Tibial nerve (tissue), 4 donors: Measurements from ENCODE around the gene ARL8B.

Experiments
- CTCF ChIP-seq, 5 experiments: fragments of 200-600 bp in 3 of 5; fragments of 450-650 bp in 2 of 5; sonication (generic) in 3 of 5; IDR thresholded peaks; one replicate each; pipeline ENCODE4 v1.5.1; 2016 to 2019; ENCODE audit warnings: antibody characterized with exemption in 5 of 5, mild to moderate bottlenecking in 3 of 5, moderate library complexity in 2 of 5
- EP300 ChIP-seq, 2 donors: sonication (generic); formaldehyde crosslinking; IDR thresholded peaks; one replicate each; pipeline ENCODE4 v1.6.1; 2017; ENCODE audit warnings: antibody characterized with exemption in 2 of 2, mild to moderate bottlenecking in 1 of 2
- POLR2A ChIP-seq, 2 donors: fragments of 450-650 bp; IDR thresholded peaks; one replicate each; pipeline ENCODE4 v1.6.1; 2017; ENCODE audit warnings: antibody characterized with exemption in 2 of 2, mild to moderate bottlenecking in 2 of 2, moderate library complexity in 2 of 2

GRCh38 chr3:5144316-5144994, 22.4 kb downstream of the ARL8B start:
- TF ChIP-seq POLR2A (IDR thresholded peaks at IDR 0.05), result no peak
- no peak for TF ChIP-seq CTCF (IDR thresholded peaks at IDR 0.05)
- TF ChIP-seq EP300 (IDR thresholded peaks at IDR 0.05), result no peak
